ENCODE results near the gene SLC5A8. TPM values are rescaled to one million over a fixed set of nuclear protein-coding genes. Genes with fewer than 3 reads are reported as not detected.

Gene SLC5A8
- total and polyA plus RNA-seq, 2 of the 4 experiments (the other 2 are of a cell fraction) = not detected

DNA sequence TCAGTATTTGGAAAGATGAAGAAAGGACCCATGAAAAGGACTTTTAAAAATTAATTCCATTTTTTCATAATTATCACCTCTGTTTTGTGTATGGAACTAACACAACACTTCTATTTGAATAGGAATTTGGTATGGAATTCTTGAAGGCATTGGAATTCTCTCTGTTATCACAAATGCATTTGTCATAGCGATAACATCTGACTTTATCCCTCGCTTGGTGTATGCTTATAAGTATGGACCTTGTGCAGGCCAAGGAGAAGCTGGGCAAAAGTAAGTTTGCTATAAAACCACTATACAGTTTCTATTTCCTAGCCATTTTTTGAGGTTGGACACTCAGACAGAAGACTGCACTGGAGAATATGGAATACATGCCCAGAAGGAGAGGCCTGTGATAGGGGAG is 98.6 kb downstream of the SLC5A8 start:
- in situ Hi-C loops (cut with MboI; ENCODE audit: low sequenced_read_pairs) = no loop called here
- no TSS peak for BruUV-seq (replicated peaks)
- no peak overlapping the region for H2BK20ac ChIP-seq (ENCODE audit: low read depth, low read length)
- no peak overlapping the region for H2AK9ac ChIP-seq (replicated peaks; ENCODE audit: low read depth, low read length, poor library complexity)
- H4K5ac ChIP-seq (ENCODE audit: low read depth, low read length) = no peak overlapping the region
- POLR2A ChIA-PET (ENCODE audit: unreplicated experiment) = no interaction called here
- ATAC-seq (ENCODE audit: low read depth) = no peak
- intact Hi-C loops (cut with micrococcal nuclease) = no loop called here
- dilution Hi-C loops (cut with HindIII; ENCODE audit: low sequenced_read_pairs, unreplicated experiment) = no loop called here
- no peak overlapping the region for H2BK120ac ChIP-seq (ENCODE audit: low read depth, low read length)
- H3K4me1 ChIP-seq (ENCODE audit: control insufficient read depth, insufficient read depth, low read length) = no peaks in the 10 kb centered on the region
- no peak overlapping the region for H2BK5ac ChIP-seq (ENCODE audit: low read depth, low read length, poor library complexity, severe bottlenecking)
- no peak overlapping the region for H3K4ac ChIP-seq (ENCODE audit: low read depth, low read length)
- H3K18ac ChIP-seq (ENCODE audit: low read depth, low read length) = no peak overlapping the region
- H4K91ac ChIP-seq (ENCODE audit: insufficient read depth, low read depth, low read length) = no peak overlapping the region
- no peak overlapping the region for H3K9ac ChIP-seq (ENCODE audit: low read depth, low read length)
- H3K4me2 ChIP-seq (ENCODE audit: low read depth, low read length) = no peak overlapping the region
- H3K56ac ChIP-seq (ENCODE audit: extremely low read depth, insufficient read depth, low read length) = no peak overlapping the region
- H3K4me3 ChIP-seq (ENCODE audit: insufficient read depth, low read depth, low read length) = no peak overlapping the region
- WGBS, 2 experiments (ENCODE audit: extremely low coverage in 2 of 2, insufficient read length in 1 of 2) = no CpG with 5 or more reads among the region's 2 CpGs
- H4K20me1 ChIP-seq (ENCODE audit: insufficient read depth, low read length) = no peaks in the 10 kb centered on the region
- H2AK5ac ChIP-seq (ENCODE audit: low read depth, low read length) = no peak overlapping the region
- H2AFZ ChIP-seq (replicated peaks; ENCODE audit: low read length, poor library complexity) = no peak overlapping the region
- H3K79me1 ChIP-seq (ENCODE audit: low read depth in 1 of 2, low read length in 2 of 2) = no peaks in the 10 kb centered on the region
- no peak for DNase-seq
- no peak overlapping the region for H2BK15ac ChIP-seq (ENCODE audit: low read depth, low read length)
- H3K36me3 ChIP-seq (ENCODE audit: control insufficient read depth, insufficient read depth, low read length) = peaks cover 4% of the 10 kb centered on the region
- H3K14ac ChIP-seq (replicated peaks; ENCODE audit: low read depth, low read length) = no peak overlapping the region
- no peaks in the 10 kb centered on the region for H3K9me3 ChIP-seq (ENCODE audit: control insufficient read depth, insufficient read depth, low read length)
- H3K23ac ChIP-seq (ENCODE audit: low read depth, low read length) = no peak overlapping the region
- TF ChIP-seq FOS (IDR thresholded peaks at IDR 0.05; ENCODE audit: low read depth, low read length) (no peak), RCOR1 (IDR thresholded peaks at IDR 0.05; ENCODE audit: insufficient replicate concordance, low read length) (no peak), NFE2L2 (IDR thresholded peaks at IDR 0.05; ENCODE audit: low read depth, low read length) (no peak), CTCF (conservative IDR thresholded peaks at IDR 0.05; ENCODE audit: low read depth, low read length) (no peak), RAD21 (IDR thresholded peaks at IDR 0.05; ENCODE audit: low read length) (no peak), MXI1 (IDR thresholded peaks at IDR 0.05; ENCODE audit: borderline replicate concordance, low read depth, low read length) (no peak), BHLHE40 (IDR thresholded peaks at IDR 0.05; ENCODE audit: low read depth, low read length) (no peak), SMC3 (IDR thresholded peaks at IDR 0.05; ENCODE audit: low read depth, low read length) (no peak), USF2 (IDR thresholded peaks at IDR 0.05; ENCODE audit: low read depth, low read length) (no peak), CEBPB (IDR thresholded peaks at IDR 0.05; ENCODE audit: low read depth, low read length) (no peak), RFX5 (IDR thresholded peaks at IDR 0.05; ENCODE audit: low read depth, low read length) (no peak), ELK1 (IDR thresholded peaks at IDR 0.05; ENCODE audit: borderline replicate concordance, low read depth, low read length) (no peak), CHD1 (IDR thresholded peaks at IDR 0.05; ENCODE audit: low read depth, low read length) (no peak), POLR2A (IDR thresholded peaks at IDR 0.05; ENCODE audit: low read depth, low read length) (no peak), MAFK (IDR thresholded peaks at IDR 0.05; ENCODE audit: low read depth, low read length) (no peak)
- no peaks in the 10 kb centered on the region for H3K27me3 ChIP-seq (ENCODE audit: control insufficient read depth, insufficient read depth, low read length)
- no peak overlapping the region for H3K27ac ChIP-seq (ENCODE audit: insufficient read depth, low read length)
- CTCF ChIA-PET = no interaction called here
- H3K9me1 ChIP-seq (ENCODE audit: insufficient read depth, low read length) = no peaks in the 10 kb centered on the region
- no peak overlapping the region for H4K8ac ChIP-seq (ENCODE audit: low read depth in 2 of 2, low read length in 2 of 2)

All from IMR-90 (cell line).